OCI-LY1 (cell line): ENCODE measurements around the gene SCRG1.

ENCODE experiments used
- EZH2 ChIP-seq: fragments of 200-600 bp; sonication (generic), shearing (Covaris generic); IDR thresholded peaks from 2 replicates; pipeline ENCODE4 v1.8.0; 2017; ENCODE audit warnings: borderline replicate concordance, mixed run types, mild to moderate bottlenecking, antibody characterized with exemption, low read length, moderate library complexity, mixed read lengths
- TF ChIP-seq, protein P1 (sequence below): fragments of 200-600 bp; sonication (generic), shearing (Covaris generic); IDR thresholded peaks from 2 replicates; pipeline ENCODE4 v1.5.1; 2017; ENCODE audit warnings: mild to moderate bottlenecking, antibody characterized with exemption, low read length, moderate library complexity, mixed read lengths

GRCh38 chr4:173415885-173416653 lies 17.2 kb upstream of the SCRG1 start:
- TF ChIP-seq EZH2 = no peak
- TF ChIP-seq, protein P1, sequence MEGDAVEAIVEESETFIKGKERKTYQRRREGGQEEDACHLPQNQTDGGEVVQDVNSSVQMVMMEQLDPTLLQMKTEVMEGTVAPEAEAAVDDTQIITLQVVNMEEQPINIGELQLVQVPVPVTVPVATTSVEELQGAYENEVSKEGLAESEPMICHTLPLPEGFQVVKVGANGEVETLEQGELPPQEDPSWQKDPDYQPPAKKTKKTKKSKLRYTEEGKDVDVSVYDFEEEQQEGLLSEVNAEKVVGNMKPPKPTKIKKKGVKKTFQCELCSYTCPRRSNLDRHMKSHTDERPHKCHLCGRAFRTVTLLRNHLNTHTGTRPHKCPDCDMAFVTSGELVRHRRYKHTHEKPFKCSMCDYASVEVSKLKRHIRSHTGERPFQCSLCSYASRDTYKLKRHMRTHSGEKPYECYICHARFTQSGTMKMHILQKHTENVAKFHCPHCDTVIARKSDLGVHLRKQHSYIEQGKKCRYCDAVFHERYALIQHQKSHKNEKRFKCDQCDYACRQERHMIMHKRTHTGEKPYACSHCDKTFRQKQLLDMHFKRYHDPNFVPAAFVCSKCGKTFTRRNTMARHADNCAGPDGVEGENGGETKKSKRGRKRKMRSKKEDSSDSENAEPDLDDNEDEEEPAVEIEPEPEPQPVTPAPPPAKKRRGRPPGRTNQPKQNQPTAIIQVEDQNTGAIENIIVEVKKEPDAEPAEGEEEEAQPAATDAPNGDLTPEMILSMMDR = no peak
